ENCODE measurements around the gene FBXL14.
A peak's percentile ranks its signal among the peaks of the same experiment; 100 is the strongest.

The FBXL14 gene

DNA sequence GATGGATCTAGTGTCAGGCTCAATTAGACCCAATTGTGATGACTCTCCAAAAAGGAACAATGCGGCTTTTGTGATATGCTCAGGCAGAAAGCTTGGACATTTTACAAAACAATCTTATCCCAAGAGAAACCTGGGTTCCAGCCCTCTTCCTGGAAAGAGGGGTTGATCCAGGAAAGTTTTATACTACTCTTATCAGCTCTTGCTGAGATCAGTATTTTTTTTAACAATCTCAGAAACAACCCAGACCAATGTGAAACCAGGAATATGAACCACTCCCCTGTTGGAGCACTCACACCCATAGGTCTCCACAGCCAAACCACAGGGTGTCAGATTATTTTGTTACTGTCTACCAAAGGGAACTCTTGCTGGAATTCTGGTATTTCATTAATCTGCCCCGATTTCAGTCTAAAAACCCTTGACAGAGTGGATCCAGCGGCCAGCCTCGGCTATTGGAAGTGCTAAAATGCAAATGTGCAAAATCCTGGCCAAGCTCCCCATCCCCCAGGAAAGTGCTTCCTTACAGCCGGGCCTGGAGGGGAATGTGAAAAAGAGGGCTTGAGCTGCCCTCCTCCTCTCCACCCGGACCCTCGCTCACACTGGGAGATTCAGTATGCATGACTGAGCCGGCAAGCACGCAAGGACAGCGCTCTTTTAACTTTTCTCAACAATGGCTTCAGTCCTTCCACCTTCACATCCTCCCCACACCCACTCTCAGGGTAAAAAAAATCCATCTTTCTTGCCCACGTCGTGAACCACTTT is 4.0 kb downstream of the FBXL14 start:
- Histone ChIP-seq H3K4me3 (replicated peaks; ENCODE audit: low read depth, low read length) (no peak overlapping the region), H3K36me3 (ENCODE audit: control insufficient read depth, insufficient read depth, low read length) (no peaks in the 10 kb centered on the region), H3K27me3 (replicated peaks; ENCODE audit: control insufficient read depth, insufficient read depth, low read length) (no peaks in the 10 kb centered on the region)
- no peak for TF ChIP-seq CTCF (IDR thresholded peaks at IDR 0.05; ENCODE audit: insufficient read depth, low read length, poor library complexity, severe bottlenecking)
- DNase-seq (ENCODE audit: extremely low read depth, insufficient read length) = no peak

- TF ChIP-seq CTCF (IDR thresholded peaks at IDR 0.05; ENCODE audit: insufficient read depth, low read length, poor library complexity, severe bottlenecking) = no peak
- Histone ChIP-seq H3K27me3 (replicated peaks; ENCODE audit: control insufficient read depth, insufficient read depth, low read length) (no peaks in the 10 kb centered on the region), H3K4me3 (replicated peaks; ENCODE audit: low read depth, low read length) (no peak overlapping the region), H3K36me3 (ENCODE audit: control insufficient read depth, insufficient read depth, low read length) (no peaks in the 10 kb centered on the region)
- DNase-seq (ENCODE audit: extremely low read depth, insufficient read length) = no peak
Observed at GRCh38 chr12:1588575-1588947, 5.8 kb downstream of the FBXL14 start.

GRCh38 chr12:1587927-1588574 is 6.3 kb downstream of the FBXL14 start:
- DNase-seq (ENCODE audit: extremely low read depth, insufficient read length) = no peak
- Histone ChIP-seq H3K4me3 (replicated peaks; ENCODE audit: low read depth, low read length) (no peak overlapping the region), H3K27me3 (replicated peaks; ENCODE audit: control insufficient read depth, insufficient read depth, low read length) (no peaks in the 10 kb centered on the region), H3K36me3 (ENCODE audit: control insufficient read depth, insufficient read depth, low read length) (no peaks in the 10 kb centered on the region)
- no peak for TF ChIP-seq CTCF (IDR thresholded peaks at IDR 0.05; ENCODE audit: insufficient read depth, low read length, poor library complexity, severe bottlenecking)

- no peaks in the 10 kb centered on the region for H3K36me3 ChIP-seq (ENCODE audit: control insufficient read depth, insufficient read depth, low read length)
- H3K27me3 ChIP-seq (replicated peaks; ENCODE audit: control insufficient read depth, insufficient read depth, low read length) = no peaks in the 10 kb centered on the region
- no peak overlapping the region for H3K4me3 ChIP-seq (replicated peaks; ENCODE audit: low read depth, low read length)
- no peak for TF ChIP-seq CTCF (IDR thresholded peaks at IDR 0.05; ENCODE audit: insufficient read depth, low read length, poor library complexity, severe bottlenecking)
- no peak for DNase-seq (ENCODE audit: extremely low read depth, insufficient read length)
Observed at GRCh38 chr12:1584326-1584725, 10.1 kb downstream of the FBXL14 start.

DNA sequence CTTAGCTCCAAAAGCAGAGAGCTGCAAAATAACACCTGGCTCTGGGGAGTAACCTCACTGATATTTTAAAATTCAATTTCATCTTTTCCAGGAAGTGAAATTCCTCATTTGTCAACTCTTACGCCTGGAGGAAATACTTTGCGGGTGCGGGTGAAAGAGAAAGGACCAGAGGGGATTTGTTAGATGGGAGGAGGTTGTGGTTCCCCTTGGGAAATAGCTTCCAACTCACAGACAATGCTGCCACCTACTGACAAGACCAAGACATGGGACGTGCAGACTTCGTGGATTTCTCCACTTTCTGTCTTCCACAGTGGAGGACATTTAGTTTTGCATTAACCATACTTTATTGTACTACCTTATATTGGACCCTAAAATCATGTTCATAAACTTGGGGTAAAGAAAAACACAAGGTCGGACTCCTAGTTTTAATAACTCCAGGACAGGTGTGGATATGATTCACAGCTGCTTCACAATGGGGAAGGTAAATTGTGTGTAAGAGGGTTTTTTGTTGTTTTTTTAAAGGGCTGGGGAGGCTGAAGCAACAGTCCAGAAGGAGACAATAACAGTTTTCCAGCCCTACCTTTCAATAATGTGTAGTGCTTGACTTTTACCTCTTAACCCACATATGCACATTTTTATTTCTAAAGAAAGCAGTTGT is 10.8 kb downstream of the FBXL14 start:
- no peaks in the 10 kb centered on the region for H3K27me3 ChIP-seq (replicated peaks; ENCODE audit: control insufficient read depth, insufficient read depth, low read length)
- peak; percentile 72 for TF ChIP-seq CTCF (IDR thresholded peaks at IDR 0.05; ENCODE audit: insufficient read depth, low read length, poor library complexity, severe bottlenecking)
- no peaks in the 10 kb centered on the region for H3K36me3 ChIP-seq (ENCODE audit: control insufficient read depth, insufficient read depth, low read length)
- DNase-seq (ENCODE audit: extremely low read depth, insufficient read length) = peak; percentile 34
- no peak overlapping the region; the same call in 1 of the 2 replicates for H3K4me3 ChIP-seq (replicated peaks; ENCODE audit: low read depth, low read length)
